ENCODE data around the gene PDCD4.

Gene PDCD4

DNA sequence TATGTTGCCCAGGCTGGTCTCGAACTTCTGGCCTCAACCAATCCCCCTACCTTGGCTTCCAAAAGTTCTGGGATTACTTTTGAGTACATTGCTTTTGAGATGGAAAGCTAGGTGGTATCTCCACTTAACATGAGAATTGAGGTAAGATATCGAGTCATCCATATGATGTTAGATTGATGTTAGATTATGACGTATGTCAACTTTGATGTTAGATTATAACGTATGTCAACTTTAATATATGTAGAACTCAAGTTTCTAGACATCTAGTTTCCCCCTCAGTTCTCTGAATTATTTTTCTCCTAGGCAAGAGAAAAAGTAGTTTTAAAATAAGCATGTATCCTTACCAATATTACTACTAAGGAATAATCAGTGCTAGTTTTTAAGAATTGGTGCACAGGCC, 67.7 kb downstream of the PDCD4 start:
- DNase-seq = no peak
- Histone ChIP-seq H3K79me2 (ENCODE audit: low read length) (peaks cover 98% of the 10 kb centered on the region), H3K27ac (ENCODE audit: low read length) (no peak overlapping the region), H4K20me1 (ENCODE audit: insufficient read depth, low read length) (no peaks in the 10 kb centered on the region; the same call in 1 of the 2 replicates), H3K9me3 (replicated peaks; ENCODE audit: insufficient read depth, low read length) (no peaks in the 10 kb centered on the region), H3K9me2 (replicated peaks; ENCODE audit: insufficient read depth, low read length) (no peaks in the 10 kb centered on the region), H3K9ac (ENCODE audit: low read length) (no peak overlapping the region), H3K4me1 (ENCODE audit: low read length) (no peaks in the 10 kb centered on the region), H3F3A (ENCODE audit: insufficient read depth, low read length) (no peaks in the 10 kb centered on the region), H2AFZ (ENCODE audit: low read length) (no peak overlapping the region), H3K27me3 (replicated peaks; ENCODE audit: insufficient read depth, low read length) (no peaks in the 10 kb centered on the region), H3K4me3 (ENCODE audit: low read length) (no peak overlapping the region), H3K4me2 (ENCODE audit: low read depth, low read length) (no peak overlapping the region), H3K36me3 (replicated peaks; ENCODE audit: insufficient read depth, low read length) (0 out of 2 replicates have a peak, but pooled peaks cover 5% of the 10 kb centered on the region)
- TF ChIP-seq EZH2phosphoT487 (IDR thresholded peaks at IDR 0.05; ENCODE audit: low read length) (no peak), EZH2 (optimal IDR thresholded peaks at IDR 0.05; ENCODE audit: low read depth, low read length) (no peak)
- TF ChIP-seq, protein P1, sequence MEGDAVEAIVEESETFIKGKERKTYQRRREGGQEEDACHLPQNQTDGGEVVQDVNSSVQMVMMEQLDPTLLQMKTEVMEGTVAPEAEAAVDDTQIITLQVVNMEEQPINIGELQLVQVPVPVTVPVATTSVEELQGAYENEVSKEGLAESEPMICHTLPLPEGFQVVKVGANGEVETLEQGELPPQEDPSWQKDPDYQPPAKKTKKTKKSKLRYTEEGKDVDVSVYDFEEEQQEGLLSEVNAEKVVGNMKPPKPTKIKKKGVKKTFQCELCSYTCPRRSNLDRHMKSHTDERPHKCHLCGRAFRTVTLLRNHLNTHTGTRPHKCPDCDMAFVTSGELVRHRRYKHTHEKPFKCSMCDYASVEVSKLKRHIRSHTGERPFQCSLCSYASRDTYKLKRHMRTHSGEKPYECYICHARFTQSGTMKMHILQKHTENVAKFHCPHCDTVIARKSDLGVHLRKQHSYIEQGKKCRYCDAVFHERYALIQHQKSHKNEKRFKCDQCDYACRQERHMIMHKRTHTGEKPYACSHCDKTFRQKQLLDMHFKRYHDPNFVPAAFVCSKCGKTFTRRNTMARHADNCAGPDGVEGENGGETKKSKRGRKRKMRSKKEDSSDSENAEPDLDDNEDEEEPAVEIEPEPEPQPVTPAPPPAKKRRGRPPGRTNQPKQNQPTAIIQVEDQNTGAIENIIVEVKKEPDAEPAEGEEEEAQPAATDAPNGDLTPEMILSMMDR (IDR thresholded peaks at IDR 0.05; ENCODE audit: low read length) = no peak

DNA sequence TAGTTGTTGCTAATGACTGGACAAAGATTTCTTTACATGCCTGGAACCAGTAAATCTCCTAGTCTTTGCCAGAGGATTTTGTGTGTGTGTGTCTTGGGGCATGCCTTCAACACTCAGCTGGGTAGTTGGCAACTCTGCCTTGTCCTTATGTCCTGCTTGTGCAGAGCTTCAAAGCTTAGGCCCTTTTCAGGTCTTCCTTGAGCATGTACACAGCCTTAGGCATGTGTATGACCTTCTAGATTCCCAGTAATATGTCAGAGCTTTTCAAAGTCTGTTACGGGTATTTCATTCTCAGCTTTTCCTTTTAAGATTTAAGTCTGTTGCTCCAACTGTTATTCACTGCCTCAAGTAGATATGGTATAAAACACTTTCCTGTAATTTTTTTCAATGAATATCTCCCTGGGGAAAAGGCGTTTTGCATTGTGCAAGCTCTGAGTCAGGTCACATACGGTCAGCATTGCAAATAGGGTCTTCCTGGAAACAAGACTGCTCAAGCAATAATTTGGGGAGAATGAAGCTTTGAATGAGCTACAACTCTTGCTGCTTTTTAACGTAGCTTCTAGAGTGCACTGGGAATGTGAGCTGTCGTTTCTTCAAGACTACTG, 73.2 kb downstream of the PDCD4 start:
- H3K4me3 ChIP-seq (ENCODE audit: low read length) = no peak overlapping the region
- no peak overlapping the region for H3K4me2 ChIP-seq (ENCODE audit: low read depth, low read length)
- no peak overlapping the region for H3K9ac ChIP-seq (ENCODE audit: low read length)
- DNase-seq = no peak
- H3F3A ChIP-seq (ENCODE audit: insufficient read depth, low read length) = no peaks in the 10 kb centered on the region
- no peaks in the 10 kb centered on the region for H3K9me3 ChIP-seq (replicated peaks; ENCODE audit: insufficient read depth, low read length)
- no peak overlapping the region for H2AFZ ChIP-seq (ENCODE audit: low read length)
- H3K4me1 ChIP-seq (ENCODE audit: low read length) = peaks cover 3% of the 10 kb centered on the region; the same call in 1 of the 2 replicates
- 0 out of 2 replicates have a peak, but pooled peaks cover 5% of the 10 kb centered on the region for H3K36me3 ChIP-seq (replicated peaks; ENCODE audit: insufficient read depth, low read length)
- no peaks in the 10 kb centered on the region for H4K20me1 ChIP-seq (ENCODE audit: insufficient read depth, low read length)
- no peaks in the 10 kb centered on the region for H3K27me3 ChIP-seq (replicated peaks; ENCODE audit: insufficient read depth, low read length)
- no peaks in the 10 kb centered on the region for H3K9me2 ChIP-seq (replicated peaks; ENCODE audit: insufficient read depth, low read length)
- TF ChIP-seq EZH2phosphoT487 (IDR thresholded peaks at IDR 0.05; ENCODE audit: low read length) = no peak
- no peak for TF ChIP-seq EZH2 (optimal IDR thresholded peaks at IDR 0.05; ENCODE audit: low read depth, low read length)
- TF ChIP-seq, protein P1 (IDR thresholded peaks at IDR 0.05; ENCODE audit: low read length) = no peak
- H3K27ac ChIP-seq (ENCODE audit: low read length) = no peak overlapping the region
- H3K79me2 ChIP-seq (ENCODE audit: low read length) = peaks cover 76% of the 10 kb centered on the region

DNA sequence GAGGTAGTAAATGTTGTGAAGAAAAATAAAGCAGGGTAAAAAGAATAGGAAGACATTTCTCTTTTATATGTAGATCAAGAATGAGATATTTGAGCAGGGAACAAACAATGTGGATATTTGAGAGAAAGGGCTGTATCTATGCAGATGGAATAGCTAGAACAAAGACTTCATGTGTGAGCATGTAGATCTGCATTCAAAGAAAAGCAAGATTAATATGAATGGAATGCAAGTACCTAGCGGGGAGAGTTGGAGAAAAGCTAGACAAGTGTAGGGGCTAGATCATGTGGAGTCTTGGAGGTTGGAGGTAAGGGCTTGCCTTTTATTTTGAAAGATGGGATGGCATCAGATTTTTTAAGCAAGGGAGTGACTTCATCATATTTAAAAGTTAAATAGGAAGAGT, 74.8 kb downstream of the PDCD4 start:
- no peaks in the 10 kb centered on the region for H4K20me1 ChIP-seq (ENCODE audit: insufficient read depth, low read length)

More for the DNA sequence above, 74.8 kb downstream of the PDCD4 start:
- Histone ChIP-seq H3F3A (ENCODE audit: insufficient read depth, low read length) (no peaks in the 10 kb centered on the region), H3K36me3 (replicated peaks; ENCODE audit: insufficient read depth, low read length) (0 out of 2 replicates have a peak, but pooled peaks cover 5% of the 10 kb centered on the region), H3K27me3 (replicated peaks; ENCODE audit: insufficient read depth, low read length) (no peaks in the 10 kb centered on the region), H3K9ac (ENCODE audit: low read length) (no peak overlapping the region), H2AFZ (ENCODE audit: low read length) (no peak overlapping the region), H3K9me2 (replicated peaks; ENCODE audit: insufficient read depth, low read length) (no peaks in the 10 kb centered on the region), H3K4me3 (ENCODE audit: low read length) (no peak overlapping the region), H3K4me1 (ENCODE audit: low read length) (peaks cover 3% of the 10 kb centered on the region; the same call in 1 of the 2 replicates), H3K79me2 (ENCODE audit: low read length) (peaks cover 60% of the 10 kb centered on the region), H3K4me2 (ENCODE audit: low read depth, low read length) (no peak overlapping the region), H3K27ac (ENCODE audit: low read length) (no peak overlapping the region), H3K9me3 (replicated peaks; ENCODE audit: insufficient read depth, low read length) (no peaks in the 10 kb centered on the region)
- no peak for DNase-seq
- TF ChIP-seq, protein P1 (IDR thresholded peaks at IDR 0.05; ENCODE audit: low read length) = no peak
- TF ChIP-seq EZH2 (optimal IDR thresholded peaks at IDR 0.05; ENCODE audit: low read depth, low read length) = no peak

Data from MM.1S (cell line).